Hair follicle dermal papilla cell (primary cell): ENCODE data around the gene RFTN2. TPM values are rescaled to one million over a fixed set of nuclear protein-coding genes. Genes with fewer than 3 reads are reported as not detected.

Experiments used
- small RNA-seq: library from RNA; depleted of rRNA; stranded (forward); fragments of <200 nt; gene quantifications from one replicate; pipeline ENCODE3, GENCODE V24; 2012
- total RNA-seq: library from RNA; depleted of rRNA; stranded (reverse); fragments of >200 nt; gene quantifications from 2 replicates; pipeline ENCODE4 v1.2.3, GENCODE V29; 2012

Gene RFTN2, protein sequence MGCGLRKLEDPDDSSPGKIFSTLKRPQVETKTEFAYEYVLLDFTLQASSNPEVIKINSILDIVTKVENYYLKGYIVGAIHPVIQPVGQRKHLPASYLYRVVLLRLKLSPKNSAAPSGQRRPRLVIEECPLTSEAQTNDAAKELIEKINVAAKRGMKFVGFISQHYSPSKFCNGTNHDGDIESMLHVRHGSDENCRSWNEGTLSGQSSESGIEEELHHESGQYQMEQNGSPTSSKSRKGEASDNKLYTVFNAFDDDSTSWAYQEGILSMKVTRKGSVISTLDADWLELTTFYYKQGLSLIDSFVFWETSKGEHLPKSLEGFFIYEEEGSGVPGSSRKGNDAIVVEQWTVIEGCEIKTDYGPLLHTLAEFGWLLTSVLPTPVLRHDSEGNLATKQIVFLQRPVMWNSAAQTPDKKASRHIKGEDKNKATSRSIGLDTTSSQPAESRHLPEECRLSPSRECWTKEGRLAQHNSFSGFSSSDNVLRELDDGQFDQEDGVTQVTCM
- total RNA-seq, result 10.4 and 17.5 TPM in 2 replicates

DNA sequence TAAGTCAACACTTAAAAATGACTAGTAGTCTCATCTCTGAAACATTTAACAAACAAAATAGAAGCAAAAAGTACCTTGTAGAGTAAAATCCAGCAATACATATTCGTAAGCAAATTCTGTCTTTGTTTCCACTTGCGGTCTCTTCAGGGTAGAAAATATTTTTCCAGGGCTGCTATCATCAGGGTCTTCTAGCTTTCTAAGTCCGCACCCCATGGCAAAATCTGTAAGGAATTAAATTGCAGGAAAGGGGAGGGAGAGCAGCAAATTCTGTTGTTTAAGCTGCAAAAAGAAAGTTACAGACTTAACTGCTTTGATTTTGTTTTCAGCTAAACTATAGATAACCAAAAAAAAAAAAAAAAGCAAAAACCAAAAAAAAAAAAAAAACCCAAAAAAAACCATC is at the start of gene RFTN2:
RFTN2 (minus strand) TSS at position 342 of the 400 bp plus-strand sequence; CDS start at position 213, 129 bp downstream.

DNA sequence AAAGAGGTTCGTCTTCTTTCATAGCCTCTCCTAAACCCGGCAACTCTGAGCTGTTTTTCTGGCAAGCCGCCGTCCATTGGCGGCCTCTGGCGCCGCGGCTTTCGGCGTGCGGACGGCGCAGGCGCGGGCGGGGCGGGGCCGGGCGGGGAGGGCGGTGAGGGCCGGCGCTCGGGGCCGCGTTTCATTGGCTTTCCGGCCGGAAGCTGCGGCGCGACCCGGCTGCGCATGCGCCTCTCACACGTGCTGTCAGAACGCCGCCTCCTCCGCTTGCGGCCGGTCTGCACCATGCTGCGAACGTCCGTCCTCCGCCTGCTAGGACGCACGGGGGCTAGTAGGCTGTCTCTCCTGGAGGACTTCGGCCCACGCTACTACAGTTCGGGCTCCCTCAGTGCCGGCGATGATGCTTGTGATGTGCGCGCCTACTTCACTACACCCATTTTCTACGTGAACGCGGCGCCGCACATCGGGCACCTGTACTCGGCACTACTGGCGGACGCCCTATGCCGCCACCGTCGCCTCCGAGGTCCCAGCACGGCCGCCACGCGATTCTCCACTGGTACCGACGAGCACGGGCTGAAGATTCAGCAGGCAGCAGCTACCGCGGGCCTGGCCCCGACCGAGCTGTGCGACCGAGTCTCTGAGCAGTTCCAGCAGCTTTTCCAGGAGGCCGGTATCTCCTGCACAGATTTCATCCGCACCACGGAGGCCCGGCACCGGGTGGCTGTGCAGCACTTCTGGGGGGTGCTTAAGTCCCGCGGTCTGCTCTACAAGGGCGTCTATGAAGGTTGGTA is 29.9 kb upstream of the RFTN2 start, which contains the start of gene MARS2:
MARS2 (plus strand) TSS at position 249 of the 791 bp plus-strand sequence; CDS start at position 286, 37 bp downstream.

Small RNA genes lying within 50 kb of the gene (small RNA-seq; reads per million reads assigned to genes)
- gene AC020550.1, result not detected

Other genes with a start within 250 kb of the RFTN2 start
- 248 and 327 TPM in 2 replicates for gene SF3B1, start 240.6 kb downstream of the RFTN2 start, total RNA-seq
- gene COQ10B, start 222.0 kb downstream of the RFTN2 start, total RNA-seq, result 57.4 and 60.1 TPM in 2 replicates
- gene HSPD1, start 175.7 kb downstream of the RFTN2 start, total RNA-seq, result 62.5 and 65.9 TPM in 2 replicates
- 17.9 and 18.8 TPM in 2 replicates for gene HSPE1, start 175.2 kb downstream of the RFTN2 start, total RNA-seq
- 36.4 and 40.4 TPM in 2 replicates for gene MOB4, start 159.5 kb downstream of the RFTN2 start, total RNA-seq
- gene MARS2, start 29.8 kb upstream of the RFTN2 start, total RNA-seq, result 3.9 and 4.2 TPM in 2 replicates
- not detected in 2 replicates for gene BOLL, start 109.7 kb upstream of the RFTN2 start, total RNA-seq
- 1.6 and 3.2 TPM in 2 replicates for gene PLCL1, start 129.0 kb upstream of the RFTN2 start, total RNA-seq